H1 (cell line): ENCODE data around the gene TSSC4. TPM values are rescaled to one million over a fixed set of nuclear protein-coding genes. Genes with fewer than 3 reads are reported as not detected.

ENCODE experiments used
- CTCF ChIA-PET: fragments of 300-600 bp; sonication (Branson Sonifier 250); formaldehyde crosslinking; loops from one replicate; lab custom pipeline; 2021; ENCODE audit not compliant: partially characterized antibody; lab: Charles Lee
- POLR2A ChIA-PET: fragments of 300-600 bp; sonication (Branson Sonifier 250); formaldehyde crosslinking; loops from one replicate; lab custom pipeline; 2021; ENCODE audit warnings: inconsistent platforms; ENCODE audit not compliant: partially characterized antibody; lab: Charles Lee
- DNase-seq, 2 experiments: peaks; one replicate each; pipeline versions ENCODE4 v3.0.0 to v3.0.0-alpha.2; 2010 to 2022; ENCODE audit warnings: low spot score in 2 of 2, low read depth in 1 of 2, mixed read lengths in 1 of 2
- FAIRE-seq: peaks from 2 replicates; lab custom pipeline; 2011; peaks lifted over from hg19 to GRCh38; lab: Jason Lieb, UNC
- H2AFZ ChIP-seq: 2 replicates; pipeline ENCODE4 v1.8.1; 2012; ENCODE audit warnings: low read length, inconsistent platforms
- H2AK5ac ChIP-seq: 2 replicates; pipeline ENCODE4 v1.6.1; 2013; ENCODE audit warnings: low read depth, low read length
- H2BK120ac ChIP-seq: replicated peaks from 2 replicates; pipeline ENCODE3; 2013; ENCODE audit warnings: low read depth, low read length, inconsistent platforms
- H2BK12ac ChIP-seq: 2 replicates; pipeline ENCODE4 v1.6.1; 2013; ENCODE audit warnings: low read depth, low read length
- H2BK15ac ChIP-seq: 2 replicates; pipeline ENCODE4 v1.6.1; 2013; ENCODE audit warnings: low read length
- H2BK20ac ChIP-seq: 2 replicates; pipeline ENCODE4 v1.6.1; 2013; ENCODE audit warnings: low read length
- H2BK5ac ChIP-seq: 2 replicates; pipeline ENCODE4 v1.6.1; 2013; ENCODE audit warnings: low read depth, low read length
- H3K14ac ChIP-seq: 2 replicates; pipeline ENCODE4 v1.6.1; 2013; ENCODE audit warnings: inconsistent platforms; ENCODE audit not compliant: insufficient read length
- H3K18ac ChIP-seq: 2 replicates; pipeline ENCODE4 v1.6.1; 2013; ENCODE audit warnings: low read length; ENCODE audit errors: extremely low read depth
- H3K23ac ChIP-seq: 2 replicates; pipeline ENCODE4 v1.6.1; 2013; ENCODE audit warnings: inconsistent platforms; ENCODE audit not compliant: insufficient read length
- H3K23me2 ChIP-seq: 2 replicates; pipeline ENCODE4 v1.6.1; 2013; ENCODE audit warnings: low read depth, low read length
- H3K27ac ChIP-seq: 2 replicates; pipeline ENCODE4 v1.6.1; 2011; ENCODE audit warnings: low read depth, low read length, inconsistent platforms
- H3K27me3 ChIP-seq, 4 experiments: replicated peaks in 1 of 4; 1 replicate in 1 of 4; 2 replicates in 3 of 4; pipeline versions ENCODE4 v1.6.1 to v1.8.1; 2011 to 2013; ENCODE audit warnings: low read length in 3 of 4, mild to moderate bottlenecking in 3 of 4, inconsistent platforms in 2 of 4, mixed read lengths in 2 of 4, moderate library complexity in 1 of 4; ENCODE audit not compliant: control insufficient read depth in 3 of 4, insufficient read depth in 3 of 4; ENCODE audit errors: extremely low read depth in 1 of 4
- H3K36me3 ChIP-seq, 4 experiments: 2 replicates each; pipeline versions ENCODE4 v1.6.1 to v1.8.1; 2011 to 2013; ENCODE audit warnings: mild to moderate bottlenecking in 4 of 4, low read length in 3 of 4, moderate library complexity in 2 of 4, control low read depth in 1 of 4, inconsistent platforms in 1 of 4; ENCODE audit not compliant: insufficient read depth in 4 of 4, control insufficient read depth in 2 of 4
- H3K4ac ChIP-seq: replicated peaks from 2 replicates; pipeline ENCODE3; 2013; ENCODE audit warnings: low read length, low read depth, mixed read lengths, inconsistent platforms; ENCODE audit not compliant: insufficient read length
- H3K4me1 ChIP-seq, 4 experiments: replicated peaks in 1 of 4; 1 replicate in 1 of 4; 2 replicates in 3 of 4; pipeline versions ENCODE4 v1.6.1 to v1.8.1; 2011 to 2013; ENCODE audit warnings: low read length in 3 of 4, inconsistent platforms in 2 of 4, mixed read lengths in 1 of 4; ENCODE audit not compliant: insufficient read depth in 4 of 4, control insufficient read depth in 3 of 4
- H3K4me2 ChIP-seq, 2 experiments: 2 replicates each; pipeline versions ENCODE4 v1.6.1 to v1.8.1; 2011 to 2013; ENCODE audit warnings: low read depth in 2 of 2, low read length in 2 of 2, control low read depth in 1 of 2, inconsistent platforms in 1 of 2, mild to moderate bottlenecking in 1 of 2; ENCODE audit not compliant: insufficient read depth in 1 of 2
- H3K4me3 ChIP-seq, 4 experiments: fragments of 200-600, 300-600 bp in 1 of 4; sonication (generic), shearing (Covaris generic), sonication (Bioruptor Twin) in 1 of 4; 2 replicates each; pipeline versions ENCODE4 v1.5.1 to v1.8.1; 2011 to 2016; ENCODE audit warnings: low read length in 4 of 4, low read depth in 3 of 4, control low read depth in 2 of 4, inconsistent platforms in 2 of 4, mild to moderate bottlenecking in 2 of 4, mixed read lengths in 1 of 4, moderate library complexity in 1 of 4; ENCODE audit not compliant: insufficient read depth in 2 of 4; ENCODE audit errors: extremely low read depth in 1 of 4
- H3K56ac ChIP-seq: replicated peaks from 2 replicates; pipeline ENCODE3; 2013; ENCODE audit warnings: low read depth, mild to moderate bottlenecking, mixed read lengths, low read length, inconsistent platforms; ENCODE audit not compliant: insufficient read length
- H3K79me1 ChIP-seq: 2 replicates; pipeline ENCODE4 v1.6.1; 2013; ENCODE audit warnings: low read depth, low read length, control low read depth
- H3K79me2 ChIP-seq, 2 experiments: 2 replicates each; pipeline versions ENCODE4 v1.6.1 to v1.8.1; 2012 to 2013; ENCODE audit warnings: low read length in 2 of 2, mild to moderate bottlenecking in 2 of 2, inconsistent platforms in 1 of 2; ENCODE audit not compliant: insufficient read depth in 2 of 2, control insufficient read depth in 1 of 2
- H3K9ac ChIP-seq, 4 experiments: replicated peaks in 1 of 4; 1 replicate in 1 of 4; 2 replicates in 3 of 4; pipeline versions ENCODE4 v1.6.1 to v1.8.1; 2011 to 2013; ENCODE audit warnings: low read depth in 3 of 4, low read length in 3 of 4, control low read depth in 2 of 4, mild to moderate bottlenecking in 2 of 4, moderate library complexity in 2 of 4, inconsistent platforms in 1 of 4; ENCODE audit errors: extremely low read depth in 1 of 4
- H3K9me3 ChIP-seq, 2 experiments: 2 replicates each; pipeline versions ENCODE4 v1.6.1 to v1.8.1; 2012 to 2013; ENCODE audit warnings: mild to moderate bottlenecking in 2 of 2, moderate library complexity in 2 of 2, control low read depth in 1 of 2, inconsistent platforms in 1 of 2, low read depth in 1 of 2, low read length in 1 of 2, mixed read lengths in 1 of 2; ENCODE audit not compliant: insufficient read depth in 2 of 2
- H4K20me1 ChIP-seq, 2 experiments: replicated peaks in 1 of 2; 2 replicates each; pipeline versions ENCODE3 to v1.8.1; 2011 to 2013; ENCODE audit warnings: inconsistent platforms in 2 of 2, low read length in 2 of 2, mild to moderate bottlenecking in 1 of 2; ENCODE audit not compliant: insufficient read depth in 2 of 2, control insufficient read depth in 1 of 2
- H4K5ac ChIP-seq: 2 replicates; pipeline ENCODE4 v1.6.1; 2013; ENCODE audit warnings: low read length, low read depth, mixed read lengths, inconsistent platforms; ENCODE audit not compliant: insufficient read length
- H4K8ac ChIP-seq: 2 replicates; pipeline ENCODE4 v1.8.0; 2013; ENCODE audit warnings: mild to moderate bottlenecking, moderate library complexity, low read length, inconsistent platforms; ENCODE audit not compliant: insufficient read depth; ENCODE audit errors: extremely low read depth
- H4K91ac ChIP-seq: replicated peaks from 2 replicates; pipeline ENCODE3; 2013; ENCODE audit warnings: low read length, mixed read lengths, inconsistent platforms; ENCODE audit not compliant: insufficient read length
- ATF2 ChIP-seq: IDR thresholded peaks from 2 replicates; pipeline ENCODE4 v1.6.1; 2012; ENCODE audit warnings: low read length, inconsistent platforms
- CBX8 ChIP-seq: fragments of 300-800, 300-1000 bp; sonication (generic); IDR thresholded peaks from 2 replicates; pipeline ENCODE4 v1.7.1; 2016; ENCODE audit warnings: low read depth, low read length, borderline replicate concordance
- CHD1 ChIP-seq: IDR thresholded peaks from 2 replicates; pipeline ENCODE4 v1.6.1; 2012; ENCODE audit warnings: low read depth, low read length, improper control_type of control experiment
- GABPA ChIP-seq: IDR thresholded peaks from 2 replicates; pipeline ENCODE4 v1.6.1; 2011; ENCODE audit warnings: mild to moderate bottlenecking, low read length, moderate library complexity, borderline replicate concordance; ENCODE audit not compliant: insufficient read depth
- HDAC6 ChIP-seq: IDR thresholded peaks from one replicate; pipeline ENCODE4 v1.7.1; 2012; ENCODE audit warnings: low read depth, mild to moderate bottlenecking, inconsistent platforms, low read length, moderate library complexity
- KDM5A ChIP-seq: fragments of 200-600 bp; IDR thresholded peaks from 2 replicates; pipeline ENCODE4 v1.7.1; 2012; ENCODE audit warnings: mild to moderate bottlenecking, low read length, inconsistent platforms, mixed read lengths
- MAFK ChIP-seq: IDR thresholded peaks from 2 replicates; pipeline ENCODE4 v1.6.1; 2012; ENCODE audit warnings: low read depth, mild to moderate bottlenecking, improper control_type of control experiment, low read length
- MAX ChIP-seq: IDR thresholded peaks from 2 replicates; pipeline ENCODE4 v1.6.1; 2012; ENCODE audit warnings: inconsistent platforms
- SAP30 ChIP-seq: fragments of 300-600 bp; sonication (generic); IDR thresholded peaks from 2 replicates; pipeline ENCODE4 v1.7.1; 2012; ENCODE audit warnings: low read length, moderate library complexity, mild to moderate bottlenecking, inconsistent platforms; ENCODE audit not compliant: insufficient read depth, insufficient replicate concordance
- TAF7 ChIP-seq: optimal IDR thresholded peaks from 2 replicates; pipeline ENCODE3; 2011; ENCODE audit warnings: low read depth, mild to moderate bottlenecking, inconsistent platforms, low read length, moderate library complexity, borderline replicate concordance
- TEAD4 ChIP-seq: IDR thresholded peaks from 2 replicates; pipeline ENCODE4 v1.6.1; 2012; ENCODE audit warnings: low read depth, low read length, inconsistent platforms, mixed read lengths
- WGBS, 2 experiments: shearing (Covaris generic) in 1 of 2; methylation state at CpG; one replicate each; pipeline versions ENCODE4 v1.1.6 to v1.1.7; 2013 to 2015; ENCODE audit warnings: low lambda C conversion rate in 2 of 2, mixed read lengths in 2 of 2, inconsistent platforms in 1 of 2, low coverage in 1 of 2, missing lambda C conversion rate in 1 of 2; ENCODE audit not compliant: insufficient replicate concordance in 2 of 2, insufficient coverage in 1 of 2, insufficient read length in 1 of 2; ENCODE audit errors: extremely low coverage in 1 of 2, missing lambda C conversion rate in 1 of 2; 5-methylcytosine and 5-hydroxymethylcytosine counted together
- polyA plus RNA-seq, 7 experiments: library from polyadenylated mRNA; depleted of rRNA in 3 of 7; stranded (reverse) in 5 of 7; unstranded in 2 of 7; fragments of >200 nt in 5 of 7; fragments of 200-250 nt in 2 of 7; gene quantifications; 1 replicate in 5 of 7; 2 replicates in 1 of 7; 4 replicates in 1 of 7; pipeline versions ENCODE4 v1.2.1 to v1.2.3, GENCODE V29; 2011 to 2013; ENCODE audit warnings: missing spikeins in 2 of 7, mixed read lengths in 2 of 7
- total RNA-seq: library from RNA; stranded (reverse); fragmentation: NEBNext Ultra II Directional; extraction: Animal tissue kit (Norgen Biotek cat#: 25700); gene quantifications from 2 replicates; pipeline ENCODE4 v1.2.1, GENCODE V29; 2021

Gene TSSC4
- total and polyA plus RNA-seq, 2 of the 8 experiments (the other 6 are each of a cell fraction or from before 2014, with no cell fraction given) = 34.0 to 39.3 TPM

GRCh38 chr11:2421996-2422395, 21.4 kb downstream of the TSSC4 start:
- FAIRE-seq (no peak), DNase-seq (no peak)
- ChIA-PET CTCF (interaction anchor here (0.6 to 11.5 kb wide), 15 partner anchors 18 to 466 kb away, joined by 3 to 359 read pairs (median 8); partner anchors contain the start of genes C11orf21, TSPAN32 and TSSC4), POLR2A (interaction anchor here (1.7 kb wide), 1 partner anchor 109 kb away, joined by 5 read pairs; no protein-coding TSS in a partner anchor)
- Histone ChIP-seq H2BK20ac (no peak overlapping the region), H2AK5ac (no peak overlapping the region), H4K20me1 (no peaks in the 10 kb centered on the region), H2BK15ac (no peak overlapping the region), H3K4ac (no peak overlapping the region), H3K27ac (no peak overlapping the region), H2AFZ (no peak overlapping the region), H3K18ac (no peak overlapping the region), H3K36me3 (no peaks in the 10 kb centered on the region), H4K91ac (no peak overlapping the region), H3K56ac (no peak overlapping the region), H3K4me1 (peaks cover 0 to 5% (median under 1%) of the 10 kb centered on the region in 4 experiments; a peak in 2 of 7 replicates), H3K4me3 (no peak overlapping the region), H4K5ac (no peak overlapping the region), H3K79me2 (no peaks in the 10 kb centered on the region), H4K8ac (no peak overlapping the region), H2BK120ac (no peak overlapping the region), H2BK12ac (no peak overlapping the region), H3K23ac (no peak overlapping the region), H3K9ac (no peak overlapping the region), H3K23me2 (no peaks in the 10 kb centered on the region), H2BK5ac (no peak overlapping the region), H3K4me2 (no peak overlapping the region), H3K27me3 (peaks cover 0 to 6% (median 0%) of the 10 kb centered on the region in 4 experiments; a peak in 2 of 7 replicates), H3K14ac (no peak overlapping the region), H3K9me3 (no peaks in the 10 kb centered on the region), H3K79me1 (no peaks in the 10 kb centered on the region)
- 96% methylated on average over 9 of the region's 17 CpGs; no CpG with 5 or more reads in 1 of the 2 experiments for WGBS, 2 experiments
- no peak for TF ChIP-seq TEAD4
- no peak for TF ChIP-seq TAF7
- TF ChIP-seq ATF2 = no peak
- no peak for TF ChIP-seq MAX
- TF ChIP-seq SAP30 = no peak
- no peak for TF ChIP-seq GABPA
- TF ChIP-seq CHD1 = no peak
- TF ChIP-seq KDM5A = no peak
- TF ChIP-seq CBX8 = no peak
- TF ChIP-seq HDAC6 = no peak
- no peak for TF ChIP-seq MAFK
